ENCODE measurements around the gene PAX7.

DNA sequence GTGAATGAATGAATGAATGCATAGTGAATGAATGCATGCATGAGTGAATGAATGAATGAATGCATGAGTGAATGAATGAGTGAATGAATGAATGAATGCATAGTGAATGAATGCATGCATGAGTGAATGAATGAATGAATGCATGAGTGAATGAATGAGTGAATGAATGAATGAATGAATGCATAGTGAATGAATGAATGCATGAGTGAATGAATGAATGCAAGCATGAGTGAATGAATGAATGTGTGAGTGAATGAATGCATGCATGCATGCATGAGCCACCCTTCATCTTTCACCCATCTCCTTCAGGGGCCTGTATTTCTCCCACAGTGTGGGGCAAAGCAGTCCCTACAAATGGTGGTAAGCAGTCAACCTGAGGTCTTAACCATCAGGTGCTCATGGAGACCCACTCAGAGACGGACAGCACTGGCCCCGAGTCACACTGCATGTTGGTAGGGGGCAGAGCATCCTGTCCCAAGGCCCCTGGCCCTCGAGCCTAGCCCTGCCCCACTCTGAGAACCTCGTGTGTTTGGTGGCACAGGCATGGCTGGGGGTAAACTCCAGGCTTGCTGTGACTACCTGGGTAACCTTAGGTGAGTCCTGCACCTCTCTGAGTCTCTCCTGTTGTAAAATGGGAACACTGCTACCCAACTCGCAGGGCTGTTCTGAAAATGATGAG, 28.0 kb upstream of the PAX7 start:
- TF ChIP-seq, protein P1, sequence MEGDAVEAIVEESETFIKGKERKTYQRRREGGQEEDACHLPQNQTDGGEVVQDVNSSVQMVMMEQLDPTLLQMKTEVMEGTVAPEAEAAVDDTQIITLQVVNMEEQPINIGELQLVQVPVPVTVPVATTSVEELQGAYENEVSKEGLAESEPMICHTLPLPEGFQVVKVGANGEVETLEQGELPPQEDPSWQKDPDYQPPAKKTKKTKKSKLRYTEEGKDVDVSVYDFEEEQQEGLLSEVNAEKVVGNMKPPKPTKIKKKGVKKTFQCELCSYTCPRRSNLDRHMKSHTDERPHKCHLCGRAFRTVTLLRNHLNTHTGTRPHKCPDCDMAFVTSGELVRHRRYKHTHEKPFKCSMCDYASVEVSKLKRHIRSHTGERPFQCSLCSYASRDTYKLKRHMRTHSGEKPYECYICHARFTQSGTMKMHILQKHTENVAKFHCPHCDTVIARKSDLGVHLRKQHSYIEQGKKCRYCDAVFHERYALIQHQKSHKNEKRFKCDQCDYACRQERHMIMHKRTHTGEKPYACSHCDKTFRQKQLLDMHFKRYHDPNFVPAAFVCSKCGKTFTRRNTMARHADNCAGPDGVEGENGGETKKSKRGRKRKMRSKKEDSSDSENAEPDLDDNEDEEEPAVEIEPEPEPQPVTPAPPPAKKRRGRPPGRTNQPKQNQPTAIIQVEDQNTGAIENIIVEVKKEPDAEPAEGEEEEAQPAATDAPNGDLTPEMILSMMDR (IDR thresholded peaks at IDR 0.05; ENCODE audit: low read depth, low read length) = no peak
- TF ChIP-seq EZH2phosphoT487 (IDR thresholded peaks at IDR 0.05; ENCODE audit: low read depth) = no peak
